ENCODE results near the gene LUC7L2. TPM values are rescaled to one million over a fixed set of nuclear protein-coding genes. Genes with fewer than 3 reads are reported as not detected.

LUC7L2 gene
- total and polyA plus RNA-seq, 2 of the 8 experiments (the other 6 are each of a cell fraction or from before 2014, with no cell fraction given) = 22.9 to 67.8 TPM

- peak overlapping the region; percentile 68 to 74 for H3K4me2 ChIP-seq (ENCODE audit: insufficient read depth in 1 of 2, low read depth in 2 of 2, low read length in 2 of 2)
- peaks cover 5 to 9% (median 7%) of the 10 kb centered on the region in 4 experiments for H3K4me1 ChIP-seq (replicated peaks in 1 of 4; ENCODE audit: control insufficient read depth in 3 of 4, insufficient read depth in 4 of 4, low read length in 3 of 4)
- peak overlapping the region; percentile 100 for H4K91ac ChIP-seq (replicated peaks; ENCODE audit: insufficient read length, low read length)
- H3K9me3 ChIP-seq (ENCODE audit: insufficient read depth in 2 of 2, low read depth in 1 of 2, low read length in 1 of 2) = no peaks in the 10 kb centered on the region
- 6% methylated on average over 37 of the region's 39 CpGs; no CpG with 5 or more reads in 1 of the 2 experiments for WGBS, 2 experiments (ENCODE audit: extremely low coverage in 1 of 2, insufficient coverage in 1 of 2, insufficient read length in 1 of 2, insufficient replicate concordance in 2 of 2, low coverage in 1 of 2, low lambda C conversion rate in 2 of 2, missing lambda C conversion rate in 1 of 2)
- H2BK5ac ChIP-seq (ENCODE audit: low read depth, low read length) = peak overlapping the region; percentile 98
- H3K4me3 ChIP-seq (ENCODE audit: extremely low read depth in 1 of 4, insufficient read depth in 2 of 4, low read depth in 3 of 4, low read length in 4 of 4) = peak overlapping the region; percentile 88 to 99 (median 94)
- H2AFZ ChIP-seq (ENCODE audit: low read length) = no peak overlapping the region
- no peaks in the 10 kb centered on the region for H3K27me3 ChIP-seq (replicated peaks in 1 of 4; ENCODE audit: control insufficient read depth in 3 of 4, extremely low read depth in 1 of 4, insufficient read depth in 3 of 4, low read length in 3 of 4)
- no peaks in the 10 kb centered on the region for H3K79me1 ChIP-seq (ENCODE audit: low read depth, low read length)
- no peak overlapping the region for H3K14ac ChIP-seq (ENCODE audit: insufficient read length)
- peak overlapping the region; percentile 90 for H3K27ac ChIP-seq (ENCODE audit: low read depth, low read length)
- POLR2A ChIA-PET (ENCODE audit: partially characterized antibody) = interaction anchor here (1.0 to 3.9 kb wide), 11 partner anchors 7 to 49 kb away, joined by 3 to 40 read pairs (median 7); no protein-coding TSS in a partner anchor
- no peak overlapping the region for H2BK20ac ChIP-seq (ENCODE audit: low read length)
- CTCF ChIA-PET (ENCODE audit: partially characterized antibody) = interaction anchor here (1.0 kb wide), 1 partner anchor 38 kb away, joined by 4 read pairs; no protein-coding TSS in a partner anchor
- peak overlapping the region; percentile 98 for H4K5ac ChIP-seq (ENCODE audit: insufficient read length, low read depth, low read length)
- peak overlapping the region; percentile 96 for H3K56ac ChIP-seq (replicated peaks; ENCODE audit: insufficient read length, low read depth, low read length)
- H3K23me2 ChIP-seq (ENCODE audit: low read depth, low read length) = no peaks in the 10 kb centered on the region; the same call in 1 of the 2 replicates
- H2BK15ac ChIP-seq (ENCODE audit: low read length) = no peak overlapping the region
- peak overlapping the region; percentile 95 for H4K8ac ChIP-seq (ENCODE audit: extremely low read depth, insufficient read depth, low read length)
- H4K20me1 ChIP-seq (replicated peaks in 1 of 2; ENCODE audit: control insufficient read depth in 1 of 2, insufficient read depth in 2 of 2, low read length in 2 of 2) = peaks cover 2 to 3% of the 10 kb centered on the region in 2 experiments
- H3K23ac ChIP-seq (ENCODE audit: insufficient read length) = no peak overlapping the region
- H3K36me3 ChIP-seq (ENCODE audit: control insufficient read depth in 2 of 4, insufficient read depth in 4 of 4, low read length in 3 of 4) = peaks cover 0 to 3% (median 0%) of the 10 kb centered on the region in 4 experiments; a peak in 1 of 8 replicates
- H3K4ac ChIP-seq (replicated peaks; ENCODE audit: insufficient read length, low read depth, low read length) = peak overlapping the region; percentile 78
- peak overlapping the region; percentile 90 to 99 (median 98) for H3K9ac ChIP-seq (replicated peaks in 1 of 4; ENCODE audit: extremely low read depth in 1 of 4, low read depth in 3 of 4, low read length in 3 of 4)
- 0 out of 2 replicates have a peak overlapping the region, but pooled peaks have one; percentile 86 for H2BK12ac ChIP-seq (ENCODE audit: low read depth, low read length)
- H3K79me2 ChIP-seq (ENCODE audit: control insufficient read depth in 1 of 2, insufficient read depth in 2 of 2, low read length in 2 of 2) = peaks cover 21 to 32% of the 10 kb centered on the region in 2 experiments
- DNase-seq (ENCODE audit: low read depth in 1 of 2, low spot score in 2 of 2) (no peak), FAIRE-seq (no peak)
- peak overlapping the region; percentile 100 for H3K18ac ChIP-seq (ENCODE audit: extremely low read depth, low read length)
- H2BK120ac ChIP-seq (replicated peaks; ENCODE audit: low read depth, low read length) = peak overlapping the region; percentile 72
- no peak overlapping the region; the same call in 1 of the 2 replicates for H2AK5ac ChIP-seq (ENCODE audit: low read depth, low read length)
- TF ChIP-seq BRCA1 (IDR thresholded peaks at IDR 0.05; ENCODE audit: low read depth, low read length) (no peak), PHF8 (conservative IDR thresholded peaks at IDR 0.05; ENCODE audit: low read depth, low read length) (0 out of 2 replicates have a peak, but pooled peaks have one; percentile 32), USF2 (IDR thresholded peaks at IDR 0.05; ENCODE audit: low read length) (no peak), CBX5 (IDR thresholded peaks at IDR 0.05; ENCODE audit: low read depth, low read length) (no peak), KDM1A (IDR thresholded peaks at IDR 0.05; ENCODE audit: borderline replicate concordance, low read length) (no peak), CHD2 (IDR thresholded peaks at IDR 0.05; ENCODE audit: low read length) (no peak)
Measured at GRCh38 chr7:139358541-139359365, 941 bp upstream of the LUC7L2 start.

Measured in H1 (cell line).